ENCODE data around the gene GLRX2. TPM values are rescaled to one million over a fixed set of nuclear protein-coding genes. Genes with fewer than 3 reads are reported as not detected.

Gene GLRX2, protein sequence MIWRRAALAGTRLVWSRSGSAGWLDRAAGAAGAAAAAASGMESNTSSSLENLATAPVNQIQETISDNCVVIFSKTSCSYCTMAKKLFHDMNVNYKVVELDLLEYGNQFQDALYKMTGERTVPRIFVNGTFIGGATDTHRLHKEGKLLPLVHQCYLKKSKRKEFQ
- 5.6 TPM for polyA plus RNA-seq (2013, experiment 1 of 2)
- 5.8 TPM for polyA plus RNA-seq (2013, experiment 2 of 2)

DNA sequence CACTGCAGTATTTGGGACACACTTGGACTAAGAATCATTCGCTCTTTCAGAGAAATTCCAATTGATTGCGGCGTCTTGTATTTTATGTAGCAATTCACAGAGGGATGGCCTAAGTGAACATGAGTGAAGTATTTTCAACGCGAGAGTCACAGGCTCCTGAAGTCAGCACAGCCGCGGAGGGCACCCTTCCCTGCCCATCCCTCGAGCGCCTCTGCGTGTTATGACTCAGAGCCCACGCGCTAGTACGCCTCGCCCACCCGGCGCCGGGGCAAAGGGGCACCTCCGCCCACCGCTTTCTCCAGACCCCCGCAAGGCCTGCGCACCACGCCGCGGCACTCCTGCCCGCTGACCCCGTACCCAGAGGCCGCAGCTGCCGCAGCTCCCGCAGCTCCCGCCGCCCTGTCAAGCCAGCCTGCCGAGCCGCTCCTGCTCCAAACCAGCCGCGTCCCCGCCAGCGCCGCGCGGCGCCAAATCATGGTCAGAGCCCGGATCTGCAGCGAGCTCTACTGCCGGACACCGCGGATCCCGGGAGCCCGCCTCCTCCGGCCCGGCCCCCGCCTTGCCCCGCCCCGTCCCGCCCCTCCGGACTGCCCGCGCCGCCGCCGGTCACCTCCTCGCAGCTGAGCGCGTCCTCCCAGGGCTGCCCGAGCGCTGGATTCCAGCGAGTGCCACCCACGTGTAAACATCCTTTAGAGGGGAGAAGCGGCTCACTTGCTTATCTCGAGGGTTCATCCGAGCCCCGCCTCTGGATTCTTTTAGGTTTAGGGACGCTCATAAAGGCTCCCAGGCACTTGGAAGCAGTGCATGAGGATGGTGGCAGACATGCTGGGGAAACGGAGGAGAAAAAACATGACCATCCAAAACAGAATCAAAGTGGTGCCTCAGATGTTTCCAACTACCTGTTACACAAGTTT, at the start of gene GLRX2:
Gene GLRX2 (minus strand): TSS at position 508 of the 914 bp plus-strand sequence. CDS start 32 bp downstream, at position 476.
- H4K91ac ChIP-seq (ENCODE audit: low read depth, low read length, poor library complexity) = no peak within 1 kb of the TSS
- peak within 1 kb of the TSS; percentile 94 for H3K18ac ChIP-seq (ENCODE audit: low read length)
- H3K4me2 ChIP-seq (ENCODE audit: insufficient read depth, low read length, poor library complexity, severe bottlenecking) = peak within 1 kb of the TSS; percentile 84
- WGBS, 2 donors (ENCODE audit: extremely low coverage in 2 of 2, insufficient read length in 2 of 2, insufficient replicate concordance in 1 of 2) = no CpG with 5 or more reads among the region's 73 CpGs
- H3K23ac ChIP-seq (ENCODE audit: low read depth, low read length, poor library complexity) = peak within 1 kb of the TSS; percentile 17
- H2BK12ac ChIP-seq (ENCODE audit: low read length) = no peak within 1 kb of the TSS
- peaks cover 0 to 6% of the 10 kb centered on the region in 2 donors for H3K36me3 ChIP-seq (replicated peaks in 1 of 2; ENCODE audit: control insufficient read depth in 2 of 2, insufficient read depth in 2 of 2, low read length in 2 of 2)
- peak; percentile 80 for DNase-seq (ENCODE audit: low spot score)
- no peak within 1 kb of the TSS for H2AK5ac ChIP-seq (ENCODE audit: low read depth, low read length)
- peak within 1 kb of the TSS; percentile 73 for H3K27ac ChIP-seq (replicated peaks; ENCODE audit: low read length)
- no peaks in the 10 kb centered on the region for H3K27me3 ChIP-seq (ENCODE audit: control insufficient read depth in 3 of 3, insufficient read depth in 3 of 3, low read depth in 1 of 3, low read length in 3 of 3)
- H3K4ac ChIP-seq (ENCODE audit: low read length) = no peak within 1 kb of the TSS
- H3K14ac ChIP-seq (ENCODE audit: low read length) = peak within 1 kb of the TSS; percentile 27
- no peaks in the 10 kb centered on the region for H3K79me1 ChIP-seq (ENCODE audit: low read depth, low read length)
- no peak within 1 kb of the TSS for H2BK120ac ChIP-seq (ENCODE audit: low read depth, low read length)
- peak within 1 kb of the TSS; percentile 77 for H3K9ac ChIP-seq (ENCODE audit: low read depth, low read length, poor library complexity)
- H2BK5ac ChIP-seq (ENCODE audit: low read length) = no peak within 1 kb of the TSS
- H2AFZ ChIP-seq (ENCODE audit: low read length) = peak within 1 kb of the TSS; percentile 93
- no peaks in the 10 kb centered on the region for H3K4me1 ChIP-seq (ENCODE audit: control insufficient read depth in 2 of 2, insufficient read depth in 1 of 2, low read depth in 1 of 2, low read length in 2 of 2)
- H3K4me3 ChIP-seq (ENCODE audit: low read length in 2 of 2) = peak within 1 kb of the TSS; percentile 73 to 90
- H4K8ac ChIP-seq (ENCODE audit: low read depth, low read length) = no peak within 1 kb of the TSS
- H3K9me3 ChIP-seq (replicated peaks in 1 of 2; ENCODE audit: control insufficient read depth in 2 of 2, insufficient read depth in 1 of 2, low read depth in 1 of 2, low read length in 2 of 2) = no peaks in the 10 kb centered on the region
- H2BK15ac ChIP-seq (ENCODE audit: low read length) = no peak within 1 kb of the TSS

- Histone ChIP-seq H2AK5ac (ENCODE audit: low read depth, low read length) (no peak overlapping the region), H3K27me3 (ENCODE audit: control insufficient read depth in 3 of 3, insufficient read depth in 3 of 3, low read depth in 1 of 3, low read length in 3 of 3) (no peaks in the 10 kb centered on the region), H3K9me3 (replicated peaks in 1 of 2; ENCODE audit: control insufficient read depth in 2 of 2, insufficient read depth in 1 of 2, low read depth in 1 of 2, low read length in 2 of 2) (no peaks in the 10 kb centered on the region), H2BK15ac (ENCODE audit: low read length) (no peak overlapping the region), H3K4ac (ENCODE audit: low read length) (no peak overlapping the region), H4K8ac (ENCODE audit: low read depth, low read length) (no peak overlapping the region), H3K4me1 (ENCODE audit: control insufficient read depth in 2 of 2, insufficient read depth in 1 of 2, low read depth in 1 of 2, low read length in 2 of 2) (no peaks in the 10 kb centered on the region), H3K23ac (ENCODE audit: low read depth, low read length, poor library complexity) (no peak overlapping the region), H3K4me3 (ENCODE audit: low read length in 2 of 2) (no peak overlapping the region), H2AFZ (ENCODE audit: low read length) (no peak overlapping the region), H3K9ac (ENCODE audit: low read depth, low read length, poor library complexity) (no peak overlapping the region), H3K79me1 (ENCODE audit: low read depth, low read length) (no peaks in the 10 kb centered on the region), H3K14ac (ENCODE audit: low read length) (no peak overlapping the region), H3K18ac (ENCODE audit: low read length) (no peak overlapping the region), H2BK5ac (ENCODE audit: low read length) (no peak overlapping the region), H3K27ac (replicated peaks; ENCODE audit: low read length) (no peak overlapping the region), H2BK12ac (ENCODE audit: low read length) (no peak overlapping the region), H3K36me3 (replicated peaks in 1 of 2; ENCODE audit: control insufficient read depth in 2 of 2, insufficient read depth in 2 of 2, low read length in 2 of 2) (peaks cover 9 to 92% of the 10 kb centered on the region in 2 donors), H3K4me2 (ENCODE audit: insufficient read depth, low read length, poor library complexity, severe bottlenecking) (no peak overlapping the region), H2BK120ac (ENCODE audit: low read depth, low read length) (no peak overlapping the region), H4K91ac (ENCODE audit: low read depth, low read length, poor library complexity) (no peak overlapping the region)
- no peak for DNase-seq (ENCODE audit: low spot score)
- WGBS, 2 donors (ENCODE audit: extremely low coverage in 2 of 2, insufficient read length in 2 of 2, insufficient replicate concordance in 1 of 2) = no CpG with 5 or more reads among the region's 1 CpG
These were observed 39.8 kb upstream of the GLRX2 start for GRCh38 chr1:193144999-193145398.

DNA sequence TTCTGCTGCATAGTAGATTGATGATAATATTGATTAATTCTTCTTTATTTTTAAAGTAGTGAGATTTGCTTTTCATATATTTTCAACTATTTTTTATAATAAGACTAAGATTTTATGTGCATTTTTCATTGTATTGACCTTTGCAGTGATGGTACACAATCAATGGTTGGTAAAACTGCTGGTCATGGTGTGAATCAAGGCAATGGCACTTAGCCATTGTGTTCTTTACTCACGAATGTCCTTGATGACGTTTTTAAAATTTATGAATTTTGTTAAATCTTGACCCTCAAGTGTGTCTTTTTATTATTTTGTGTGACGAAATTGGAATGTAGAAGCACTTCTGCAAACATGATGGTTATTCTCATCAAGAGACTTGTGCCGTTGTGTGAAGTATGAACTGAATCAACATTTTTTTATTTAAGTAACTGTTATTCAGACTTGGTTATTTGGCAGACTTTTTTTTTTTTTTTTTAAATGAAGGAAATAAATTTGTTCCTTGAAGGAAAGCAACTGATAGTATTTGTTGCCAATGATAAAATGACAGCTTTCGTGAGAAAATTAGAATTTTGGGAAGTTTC, 39.2 kb upstream of the GLRX2 start:
- no peaks in the 10 kb centered on the region for H3K27me3 ChIP-seq (ENCODE audit: control insufficient read depth in 3 of 3, insufficient read depth in 3 of 3, low read depth in 1 of 3, low read length in 3 of 3)
- no peaks in the 10 kb centered on the region for H3K79me1 ChIP-seq (ENCODE audit: low read depth, low read length)
- H4K91ac ChIP-seq (ENCODE audit: low read depth, low read length, poor library complexity) = no peak overlapping the region
- H3K23ac ChIP-seq (ENCODE audit: low read depth, low read length, poor library complexity) = no peak overlapping the region
- no CpG with 5 or more reads among the region's 5 CpGs for WGBS, 2 donors (ENCODE audit: extremely low coverage in 2 of 2, insufficient read length in 2 of 2, insufficient replicate concordance in 1 of 2)
- H3K4me1 ChIP-seq (ENCODE audit: control insufficient read depth in 2 of 2, insufficient read depth in 1 of 2, low read depth in 1 of 2, low read length in 2 of 2) = no peaks in the 10 kb centered on the region
- H3K18ac ChIP-seq (ENCODE audit: low read length) = no peak overlapping the region
- no peak overlapping the region for H2BK12ac ChIP-seq (ENCODE audit: low read length)
- peaks cover 13 to 92% of the 10 kb centered on the region in 2 donors for H3K36me3 ChIP-seq (replicated peaks in 1 of 2; ENCODE audit: control insufficient read depth in 2 of 2, insufficient read depth in 2 of 2, low read length in 2 of 2)
- H3K27ac ChIP-seq (replicated peaks; ENCODE audit: low read length) = no peak overlapping the region
- H2AK5ac ChIP-seq (ENCODE audit: low read depth, low read length) = no peak overlapping the region
- H2AFZ ChIP-seq (ENCODE audit: low read length) = no peak overlapping the region
- no peak overlapping the region for H4K8ac ChIP-seq (ENCODE audit: low read depth, low read length)
- H3K4ac ChIP-seq (ENCODE audit: low read length) = no peak overlapping the region
- no peak overlapping the region for H3K14ac ChIP-seq (ENCODE audit: low read length)
- no peaks in the 10 kb centered on the region for H3K9me3 ChIP-seq (replicated peaks in 1 of 2; ENCODE audit: control insufficient read depth in 2 of 2, insufficient read depth in 1 of 2, low read depth in 1 of 2, low read length in 2 of 2)
- H2BK15ac ChIP-seq (ENCODE audit: low read length) = no peak overlapping the region
- H2BK120ac ChIP-seq (ENCODE audit: low read depth, low read length) = no peak overlapping the region
- no peak overlapping the region for H3K4me2 ChIP-seq (ENCODE audit: insufficient read depth, low read length, poor library complexity, severe bottlenecking)
- H3K9ac ChIP-seq (ENCODE audit: low read depth, low read length, poor library complexity) = no peak overlapping the region
- no peak overlapping the region for H3K4me3 ChIP-seq (ENCODE audit: low read length in 2 of 2)
- no peak for DNase-seq (ENCODE audit: low spot score)
- no peak overlapping the region for H2BK5ac ChIP-seq (ENCODE audit: low read length)

DNA sequence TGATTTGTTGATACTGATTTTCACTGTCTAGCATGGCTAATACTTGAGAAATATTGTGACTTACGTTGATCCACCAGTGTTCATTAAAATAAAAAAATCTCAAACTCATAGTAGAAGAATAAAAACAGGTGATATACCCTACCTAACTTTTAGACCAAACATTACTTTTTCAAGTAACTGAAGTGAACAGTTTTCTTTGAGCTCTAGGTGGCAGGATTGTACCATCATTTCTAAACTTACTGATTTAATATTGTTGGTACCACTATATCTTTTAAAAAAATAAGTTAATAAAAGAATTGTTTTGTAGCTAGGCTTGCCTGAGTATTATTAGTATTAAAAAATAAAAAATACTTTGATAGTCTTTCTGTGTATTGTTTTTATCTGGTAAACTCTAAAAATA, 38.1 kb upstream of the GLRX2 start:
- whole genome bisulfite sequencing, 2 donors (ENCODE audit: extremely low coverage in 2 of 2, insufficient read length in 2 of 2, insufficient replicate concordance in 1 of 2) = no CpG with 5 or more reads among the region's 1 CpG
- H3K4me3 ChIP-seq (ENCODE audit: low read length in 2 of 2) = no peak overlapping the region
- H3K36me3 ChIP-seq (replicated peaks in 1 of 2; ENCODE audit: control insufficient read depth in 2 of 2, insufficient read depth in 2 of 2, low read length in 2 of 2) = peaks cover 13 to 93% of the 10 kb centered on the region in 2 donors
- no peak overlapping the region for H3K4me2 ChIP-seq (ENCODE audit: insufficient read depth, low read length, poor library complexity, severe bottlenecking)
- no peak overlapping the region for H3K18ac ChIP-seq (ENCODE audit: low read length)
- H3K14ac ChIP-seq (ENCODE audit: low read length) = no peak overlapping the region
- no peak overlapping the region for H3K23ac ChIP-seq (ENCODE audit: low read depth, low read length, poor library complexity)
- no peak overlapping the region for H3K9ac ChIP-seq (ENCODE audit: low read depth, low read length, poor library complexity)
- H2BK12ac ChIP-seq (ENCODE audit: low read length) = no peak overlapping the region
- no peaks in the 10 kb centered on the region for H3K27me3 ChIP-seq (ENCODE audit: control insufficient read depth in 3 of 3, insufficient read depth in 3 of 3, low read depth in 1 of 3, low read length in 3 of 3)
- no peak overlapping the region for H2AK5ac ChIP-seq (ENCODE audit: low read depth, low read length)
- no peaks in the 10 kb centered on the region for H3K79me1 ChIP-seq (ENCODE audit: low read depth, low read length)
- no peak overlapping the region for H4K91ac ChIP-seq (ENCODE audit: low read depth, low read length, poor library complexity)
- no peak for DNase-seq (ENCODE audit: low spot score)
- H3K9me3 ChIP-seq (replicated peaks in 1 of 2; ENCODE audit: control insufficient read depth in 2 of 2, insufficient read depth in 1 of 2, low read depth in 1 of 2, low read length in 2 of 2) = peaks cover 0 to under 1% of the 10 kb centered on the region in 2 donors
- H2BK5ac ChIP-seq (ENCODE audit: low read length) = no peak overlapping the region
- H2BK15ac ChIP-seq (ENCODE audit: low read length) = no peak overlapping the region
- H3K4ac ChIP-seq (ENCODE audit: low read length) = no peak overlapping the region
- H2BK120ac ChIP-seq (ENCODE audit: low read depth, low read length) = no peak overlapping the region
- H4K8ac ChIP-seq (ENCODE audit: low read depth, low read length) = no peak overlapping the region
- H3K4me1 ChIP-seq (ENCODE audit: control insufficient read depth in 2 of 2, insufficient read depth in 1 of 2, low read depth in 1 of 2, low read length in 2 of 2) = no peaks in the 10 kb centered on the region
- no peak overlapping the region for H2AFZ ChIP-seq (ENCODE audit: low read length)
- no peak overlapping the region for H3K27ac ChIP-seq (replicated peaks; ENCODE audit: low read length)
